NCI-H82 treated with DMSO at 0.1 percent for 48 hours (cell line): ENCODE data around the gene ARL4C.

Experiments
- DNase-seq: peaks from one replicate; lab custom pipeline; 2025; ENCODE audit not compliant: unreplicated experiment; lab: John Stamatoyannopoulos, UW

Gene ARL4C

DNA sequence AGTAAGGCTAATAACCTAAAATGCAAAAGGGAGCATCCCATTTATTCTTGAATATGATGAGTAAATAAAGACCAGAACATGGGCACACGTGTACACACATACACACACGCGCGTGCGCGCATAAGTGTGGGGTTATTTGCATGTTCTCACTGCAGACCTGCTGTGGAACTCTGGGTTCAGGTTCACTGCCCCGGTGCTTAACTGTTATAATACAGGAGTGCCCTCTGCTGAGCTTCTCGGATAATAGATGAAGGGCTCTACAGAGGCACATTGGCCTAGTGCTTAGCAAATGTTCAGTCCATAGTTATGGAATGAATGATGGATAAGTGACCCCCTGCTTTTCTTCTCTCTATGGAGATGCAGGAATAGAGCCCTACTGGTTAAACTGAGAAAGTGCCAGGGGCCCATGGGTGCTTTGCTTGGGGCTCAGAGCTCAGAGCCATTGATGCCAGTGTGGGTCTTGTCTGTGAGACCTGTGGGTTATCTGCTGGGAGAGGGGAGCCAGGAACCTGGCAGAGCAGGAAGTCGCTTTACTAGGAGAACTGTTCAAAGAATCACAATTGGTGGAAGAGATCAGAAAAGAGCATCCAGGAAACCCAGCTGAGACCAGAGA lies 3.6 kb upstream of the ARL4C start:
- DNase-seq: peak; percentile 40

DNA sequence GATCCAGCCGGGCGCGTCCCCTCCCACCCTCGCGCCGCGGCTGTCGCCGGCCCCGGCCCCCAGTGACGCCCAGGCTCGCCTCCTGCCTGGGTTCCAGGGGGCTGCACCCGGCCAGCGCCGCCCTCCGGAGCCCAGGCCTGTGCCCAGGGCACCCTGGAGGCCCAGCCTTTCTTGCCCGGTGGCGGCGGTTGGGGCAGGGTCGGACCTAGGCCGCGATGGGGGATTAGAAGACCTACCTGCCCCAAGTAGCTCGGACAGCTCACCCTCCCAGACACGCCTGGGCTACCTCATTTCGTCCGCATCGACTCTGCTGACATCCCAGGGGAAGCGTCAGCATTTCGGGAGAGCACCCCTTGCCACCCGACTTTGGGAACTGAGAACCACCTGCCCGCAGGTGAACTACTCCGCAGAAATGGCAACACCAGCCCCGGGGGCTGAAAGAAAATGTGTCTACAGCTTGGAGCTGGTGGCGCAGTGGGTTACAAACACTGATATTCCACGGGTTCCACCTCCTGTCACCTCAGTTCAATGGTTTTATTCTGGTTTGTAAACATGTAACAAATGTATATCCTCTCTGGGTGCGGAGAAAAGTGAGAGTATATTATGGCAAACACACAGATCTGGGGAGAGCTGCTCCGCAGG lies 834 bp upstream of the ARL4C start:
- DNase-seq: no peak

DNA sequence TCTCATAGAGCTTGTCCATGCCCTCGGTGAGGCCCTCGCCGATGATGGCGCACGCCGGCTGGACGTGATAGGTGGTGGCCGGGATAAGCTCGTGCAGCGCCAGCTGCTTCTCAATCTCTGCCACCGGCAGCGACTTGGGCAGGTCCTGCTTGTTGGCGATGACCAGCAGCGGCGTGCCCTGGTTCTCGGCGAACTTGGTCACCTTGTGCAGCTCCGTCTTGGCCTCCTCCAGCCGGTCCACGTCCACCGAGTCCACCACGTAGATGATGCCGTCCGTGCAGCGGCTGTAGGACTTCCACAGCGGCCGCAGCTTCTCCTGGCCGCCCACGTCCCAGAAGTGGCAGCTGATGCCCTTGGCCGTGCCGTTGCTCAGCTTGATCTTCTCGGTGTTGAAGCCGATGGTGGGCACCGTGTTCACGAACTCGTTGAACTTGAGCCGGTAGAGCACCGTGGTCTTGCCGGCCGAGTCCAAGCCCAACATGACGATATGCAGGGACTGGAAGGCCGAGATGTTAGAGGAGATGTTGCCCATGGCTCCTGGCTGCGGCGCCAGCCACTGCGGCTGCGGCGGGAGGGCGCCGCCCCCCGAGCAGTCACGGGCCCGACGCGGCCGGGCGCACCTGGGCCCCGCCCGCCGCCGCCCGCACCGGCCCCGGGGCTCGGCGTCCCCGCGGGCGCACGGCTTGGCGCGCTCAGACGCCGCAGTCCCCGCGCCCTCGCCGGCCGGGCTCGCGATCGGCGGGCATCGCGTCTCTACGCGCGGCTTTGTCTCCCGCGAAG lies 636 bp downstream of the ARL4C start:
- peak; percentile 10 for DNase-seq

DNA sequence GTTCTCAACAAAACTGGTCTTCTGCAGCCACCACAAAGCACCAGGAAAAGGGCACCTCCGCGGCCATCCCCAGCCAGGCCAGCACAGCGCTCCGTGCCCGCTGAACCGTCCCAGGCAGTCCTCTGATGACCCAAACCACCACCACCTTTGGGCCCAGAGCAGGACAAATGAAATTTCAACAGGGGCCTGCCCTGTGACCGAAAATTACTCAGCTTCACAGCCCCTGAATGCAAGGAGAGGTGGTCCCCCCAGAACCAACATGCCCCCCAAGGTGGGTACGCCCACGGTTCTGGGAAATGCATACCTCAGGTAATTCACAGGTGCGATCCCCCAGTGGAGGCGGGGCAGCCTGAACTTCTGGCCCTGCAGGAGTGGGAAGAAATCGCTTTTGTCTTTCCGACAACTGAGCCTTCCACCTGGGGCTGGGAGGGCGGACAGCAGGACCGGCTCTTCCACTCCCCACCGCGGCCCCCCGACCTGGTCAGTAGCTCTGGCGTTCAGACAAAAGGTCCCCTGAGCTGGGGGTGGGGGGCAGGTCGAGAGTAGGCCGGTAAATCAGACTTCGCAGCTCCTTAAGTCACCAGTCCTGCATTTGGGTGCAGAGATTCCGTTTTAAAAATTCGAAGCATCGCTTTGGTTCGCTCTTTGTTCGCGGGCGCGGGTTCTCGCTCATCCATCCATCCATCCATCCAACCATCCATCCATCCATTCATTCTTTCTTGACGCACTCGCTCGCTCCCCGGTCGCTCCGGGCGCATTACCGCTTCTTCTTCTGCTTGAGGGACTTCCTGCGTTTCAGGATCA lies 1.4 kb downstream of the ARL4C start:
- DNase-seq: no peak

DNA sequence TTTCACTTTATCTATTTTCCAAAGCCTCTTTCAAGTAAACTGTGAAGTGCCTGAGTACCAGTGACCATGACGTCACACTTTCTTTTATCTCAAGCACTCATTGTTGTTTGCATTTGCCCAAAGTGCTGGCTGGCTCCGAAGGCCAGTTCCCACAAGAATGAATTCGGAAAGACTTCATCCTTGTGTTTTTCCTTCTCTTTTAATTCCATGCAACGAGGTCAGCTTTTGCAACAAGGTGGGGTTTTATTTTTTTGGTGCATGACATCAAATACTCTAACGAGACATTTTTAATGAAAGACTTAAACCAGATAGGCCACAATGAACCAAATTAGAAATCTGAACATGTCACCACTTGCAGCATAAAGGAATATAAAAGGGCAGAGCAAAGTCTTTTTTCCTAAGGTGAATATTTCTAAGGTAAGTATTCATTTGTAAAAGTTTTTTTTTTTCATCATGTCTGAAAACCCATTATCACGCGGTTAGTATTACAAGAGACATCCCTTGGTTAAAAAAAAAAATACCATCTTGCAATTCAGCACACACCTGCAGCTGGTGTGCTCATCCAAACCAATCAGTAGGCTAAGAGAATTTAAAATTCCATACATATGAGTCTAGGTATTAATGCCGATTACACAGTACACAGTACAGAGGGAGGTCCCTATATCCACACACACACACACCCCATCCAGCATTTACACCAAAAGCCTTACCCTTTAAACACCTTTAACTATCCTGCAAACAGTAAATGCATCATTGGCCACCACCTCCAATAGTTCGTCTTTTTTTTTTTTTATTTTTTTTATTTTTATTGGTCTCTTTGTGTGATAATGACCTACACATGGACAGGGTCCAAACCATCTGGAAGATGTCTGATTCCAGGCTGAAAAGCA lies 2.3 kb downstream of the ARL4C start:
- DNase-seq: no peak

DNA sequence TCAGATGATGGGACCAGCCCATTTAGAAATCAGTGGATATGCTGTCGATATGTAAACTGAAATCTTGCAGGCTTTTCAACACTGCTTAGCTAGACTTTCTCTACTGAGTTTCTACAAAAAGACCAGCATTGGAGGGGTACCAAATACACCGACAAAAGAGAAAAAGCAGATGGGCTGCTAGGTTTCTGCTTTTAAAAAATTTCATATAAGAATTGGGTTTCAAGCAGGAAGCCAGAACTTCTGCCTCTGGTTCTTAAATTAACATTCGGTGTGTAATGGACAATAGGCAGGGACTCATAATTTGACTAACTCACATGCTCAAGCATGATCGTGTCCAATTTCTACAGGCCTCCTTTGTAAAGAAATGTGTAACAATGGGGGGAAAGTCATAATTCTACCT lies 3.1 kb downstream of the ARL4C start:
- DNase-seq: no peak

DNA sequence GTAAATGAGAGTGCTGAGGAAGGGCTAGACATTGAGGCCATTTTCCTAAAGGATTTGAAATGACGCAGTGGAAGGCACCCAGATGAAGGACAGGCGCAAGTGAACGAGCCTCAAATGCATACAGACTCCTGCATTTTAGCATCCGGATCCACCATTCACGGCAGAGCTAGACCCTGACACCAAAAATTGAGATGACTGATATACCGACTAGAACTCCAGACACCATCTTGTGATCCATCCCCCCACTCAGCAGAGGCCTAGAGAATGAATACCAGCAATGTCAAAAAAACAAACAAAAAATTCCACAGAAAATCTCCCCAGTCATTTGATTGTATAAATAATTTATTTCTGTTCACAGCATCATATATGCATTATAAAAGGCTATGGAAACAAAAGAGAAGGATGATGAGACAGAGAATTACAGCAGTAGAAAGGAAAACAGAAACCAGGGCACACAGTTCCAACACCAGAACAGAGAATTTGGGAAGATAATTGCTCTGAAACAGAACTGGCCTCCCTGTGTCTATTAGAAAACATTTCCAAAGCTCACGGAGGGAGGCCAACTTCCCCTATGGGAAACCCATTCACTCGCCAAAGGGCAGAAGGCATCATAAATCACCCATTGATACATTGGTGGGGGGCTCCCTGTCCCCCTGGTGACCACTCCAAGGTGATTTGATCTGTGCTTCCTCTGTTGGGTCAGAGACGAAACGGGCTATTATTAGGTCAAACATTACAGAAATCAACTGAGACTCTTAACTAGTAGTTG lies 4.0 kb downstream of the ARL4C start:
- DNase-seq: no peak

DNA sequence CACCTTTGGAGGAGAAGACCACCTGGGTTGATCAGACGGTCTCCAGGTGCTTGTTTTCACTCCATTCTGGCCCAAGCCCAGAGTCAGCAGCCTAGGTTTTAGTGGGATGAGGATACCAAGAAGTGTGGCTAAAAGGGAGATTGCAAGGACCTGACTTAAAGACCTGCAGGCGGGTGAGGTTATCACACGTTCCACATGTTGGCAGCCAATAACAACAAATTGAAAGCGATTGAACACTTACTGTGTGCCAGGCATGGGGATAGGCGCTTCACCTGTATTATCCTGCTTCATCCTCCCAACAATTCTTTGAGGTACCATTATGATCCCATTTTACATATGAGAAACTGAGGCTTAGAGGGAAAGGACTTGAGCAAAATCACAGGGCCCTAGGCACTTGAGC lies 5.0 kb downstream of the ARL4C start:
- no peak for DNase-seq

DNA sequence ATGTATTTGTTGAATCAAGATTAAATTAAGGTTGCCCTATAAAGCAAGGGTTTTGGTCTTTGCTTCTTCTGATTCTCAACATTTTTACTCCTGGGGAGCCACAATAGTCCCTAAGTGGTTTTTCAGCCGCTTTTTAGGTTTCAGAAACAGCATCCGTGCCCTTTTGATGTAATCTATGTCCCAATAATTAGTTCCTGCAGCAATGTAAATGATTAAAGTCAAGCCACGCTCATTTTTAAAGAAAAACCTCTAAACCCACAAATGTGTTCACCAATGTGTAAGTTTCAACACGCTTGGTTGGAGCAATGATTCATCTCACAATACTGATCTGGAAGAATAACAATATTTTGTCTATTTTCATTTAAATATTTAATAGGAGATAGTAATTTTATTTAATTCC lies 5.6 kb downstream of the ARL4C start:
- no peak for DNase-seq

DNA sequence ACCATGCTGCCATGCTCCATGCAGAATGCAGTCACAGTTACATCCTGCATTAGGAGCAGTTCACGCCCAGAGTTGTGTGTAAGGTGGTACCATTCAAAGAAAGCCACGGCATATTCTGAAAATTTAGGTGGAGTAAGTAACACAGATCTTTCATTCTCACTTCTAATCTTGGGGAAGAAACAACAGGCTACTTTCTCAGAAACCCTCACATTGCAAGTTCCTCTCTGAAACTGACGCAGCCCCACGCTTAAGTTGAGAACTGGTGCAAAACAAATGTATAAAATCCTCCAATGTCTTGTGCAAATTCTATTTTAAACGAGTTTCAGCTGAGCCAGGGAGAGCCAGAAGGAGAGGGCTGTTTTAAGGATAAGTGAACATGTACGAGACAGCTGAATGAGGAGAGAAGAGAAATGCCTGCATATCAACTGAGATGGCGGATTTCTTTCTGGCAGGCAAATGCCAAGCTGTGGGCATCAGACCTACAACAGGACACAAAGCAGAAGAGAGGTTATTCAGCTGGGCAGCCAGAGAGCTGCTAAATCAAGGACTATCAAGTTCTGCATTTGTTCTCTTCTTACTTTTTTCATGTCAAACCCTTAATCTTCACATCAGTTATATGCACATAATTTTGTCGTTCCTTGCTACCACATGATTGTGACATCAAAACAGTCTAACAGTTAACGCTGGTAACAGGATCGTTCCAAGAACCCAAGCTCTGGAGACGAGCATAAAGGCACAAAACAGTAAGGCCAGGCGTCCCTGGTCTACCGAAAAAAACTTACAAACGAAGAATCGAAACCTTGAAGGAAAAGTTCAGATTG lies 6.4 kb downstream of the ARL4C start:
- DNase-seq: no peak

DNA sequence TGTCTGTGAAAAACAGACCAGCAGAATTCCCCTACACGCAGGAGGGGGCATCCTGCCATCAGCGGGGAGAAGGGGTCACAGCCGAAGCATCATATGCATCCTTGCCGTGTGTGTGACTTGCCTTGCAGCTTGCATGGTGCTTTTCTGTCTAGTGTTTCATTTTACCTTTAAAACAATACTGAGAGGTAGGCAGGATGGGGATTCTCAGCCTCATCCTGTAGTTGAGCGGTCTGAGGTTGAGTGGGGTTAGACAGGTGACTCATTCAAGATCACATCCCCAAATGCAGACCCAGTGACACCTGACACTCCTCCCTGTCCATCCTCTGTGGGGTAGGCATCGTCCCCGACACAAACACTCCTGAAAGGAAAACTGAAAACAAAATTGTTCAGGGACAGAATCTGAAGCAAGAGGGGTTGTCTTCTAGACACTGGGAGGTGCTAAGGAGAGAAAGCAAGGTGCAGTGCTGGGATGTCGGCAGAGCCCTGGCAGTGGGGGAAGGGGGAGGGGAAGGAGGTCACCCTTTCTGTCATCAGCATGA lies 7.9 kb downstream of the ARL4C start:
- DNase-seq: no peak

DNA sequence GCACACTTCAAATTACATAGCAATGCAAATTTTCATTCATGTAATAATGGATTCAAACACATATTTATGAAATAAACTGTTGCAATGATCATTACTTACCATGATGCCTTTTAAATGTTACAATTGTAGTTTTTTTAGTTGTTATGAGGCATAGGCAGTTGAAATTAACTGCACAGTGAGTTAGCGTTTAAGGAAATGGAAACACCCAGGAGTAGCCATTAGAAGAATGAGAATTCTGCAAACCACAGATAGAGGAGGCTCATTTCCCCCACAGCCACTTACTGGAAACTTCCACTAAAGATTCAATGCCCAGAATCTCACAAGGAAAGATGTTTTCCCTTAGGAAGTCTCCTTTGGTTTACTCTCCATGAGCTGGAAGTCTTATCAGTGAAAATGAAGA lies 8.4 kb downstream of the ARL4C start:
- no peak for DNase-seq

DNA sequence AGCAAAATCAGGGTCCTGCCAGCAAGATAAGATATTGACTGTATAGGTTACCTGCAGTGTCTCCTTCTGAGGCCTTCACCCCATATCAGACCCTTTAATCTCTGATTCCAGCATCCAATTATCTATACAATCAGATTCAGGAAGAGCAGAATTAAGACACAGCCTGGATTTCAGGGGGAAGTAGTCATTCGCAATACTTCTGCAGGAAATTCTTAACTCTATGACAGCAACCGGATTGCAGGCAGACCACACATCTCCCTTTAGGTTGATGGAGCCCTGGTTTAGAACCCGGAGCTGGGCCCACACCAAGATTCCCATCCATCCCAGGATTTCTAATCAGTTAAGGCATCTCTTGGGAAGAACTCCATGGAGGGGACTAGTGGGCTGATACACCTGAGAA lies 9.5 kb downstream of the ARL4C start:
- DNase-seq: no peak

DNA sequence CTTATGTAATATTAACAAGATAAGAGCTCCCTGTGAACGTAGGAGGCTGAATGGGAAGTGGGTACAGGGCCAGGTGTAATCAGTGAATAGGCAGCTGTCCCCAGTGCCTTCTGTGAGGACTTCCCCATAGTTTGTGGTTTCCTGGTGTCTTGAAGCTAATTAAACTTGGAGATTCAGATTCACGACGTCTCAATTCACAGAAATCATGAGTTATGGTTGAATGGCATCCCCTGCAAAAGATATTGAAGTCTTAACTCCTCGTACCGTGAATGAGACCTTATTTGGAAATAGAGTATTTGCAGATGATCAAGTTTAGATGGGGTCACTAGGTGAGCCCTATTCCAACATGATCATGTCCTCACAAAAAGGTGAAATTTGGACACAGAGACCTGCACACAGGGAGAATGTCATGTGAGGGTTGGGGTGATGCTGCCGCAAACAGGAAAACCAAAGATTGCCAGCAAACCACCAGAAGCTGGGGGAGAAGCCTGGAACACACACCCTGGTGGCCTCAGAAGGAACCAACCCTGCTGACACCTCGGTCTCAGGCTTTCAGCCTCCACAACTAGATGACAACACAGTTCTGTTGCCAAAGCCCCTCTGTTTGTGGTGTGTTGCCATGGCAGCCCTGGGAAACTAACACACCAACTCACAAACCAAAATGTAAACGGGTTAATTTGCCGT lies 13.2 kb downstream of the ARL4C start:
- DNase-seq: no peak

DNA sequence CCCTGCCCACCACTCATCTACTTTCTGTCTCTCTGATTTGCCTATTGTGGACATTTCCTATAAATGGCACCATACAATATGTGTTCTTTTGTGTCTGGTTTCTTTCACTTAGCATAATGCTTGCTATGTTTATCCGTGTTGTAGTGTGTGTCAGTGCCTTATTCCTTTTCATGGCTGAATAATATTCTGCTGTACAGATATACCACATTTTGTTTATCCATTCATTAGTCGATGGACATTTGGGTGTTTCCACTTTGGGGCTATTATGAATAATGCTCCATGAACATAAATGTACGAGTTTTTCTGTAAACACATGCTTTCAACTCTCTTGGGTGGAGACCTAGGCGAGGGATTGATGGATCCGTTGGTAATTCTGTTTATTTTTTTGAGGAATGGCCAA lies 15.6 kb downstream of the ARL4C start:
- DNase-seq: no peak

DNA sequence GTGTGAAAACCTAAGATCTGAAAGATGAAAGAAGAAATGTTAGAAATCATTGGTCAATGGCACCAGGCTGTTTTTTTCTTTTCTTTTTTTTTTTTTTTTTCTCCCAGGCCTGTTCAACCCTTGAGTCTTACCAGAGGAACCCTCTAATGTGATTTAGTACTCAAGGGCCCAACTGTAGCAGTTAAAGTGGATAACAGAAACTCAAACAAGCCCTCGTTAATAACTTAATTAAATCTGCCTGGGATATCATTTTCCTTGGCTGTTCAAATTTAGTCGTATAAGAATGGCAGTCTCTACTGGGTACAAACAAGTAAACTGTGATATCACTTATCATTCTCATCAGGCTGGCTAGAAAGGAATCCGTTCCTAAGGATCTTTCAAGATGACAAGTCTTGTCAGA lies 16.5 kb downstream of the ARL4C start:
- peak; percentile 92 for DNase-seq

DNA sequence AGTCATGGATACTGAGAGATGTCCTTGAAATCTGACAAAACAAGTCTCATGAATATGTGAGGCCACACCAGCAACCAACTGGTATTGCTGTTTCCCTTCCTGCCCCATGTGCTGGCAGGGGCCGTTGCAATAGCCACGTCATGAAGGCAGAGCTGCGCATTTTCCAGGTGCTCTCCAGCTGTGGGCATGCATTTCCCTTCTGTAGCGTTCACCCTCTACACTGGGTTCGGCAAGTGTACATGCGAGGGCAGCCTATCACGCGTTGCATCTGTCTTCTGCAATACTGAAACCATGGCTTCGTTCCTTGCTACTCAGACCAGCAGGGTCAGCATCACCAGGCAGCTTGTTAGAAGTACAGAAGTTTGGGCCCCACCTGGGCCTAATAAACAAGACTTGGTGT lies 17.4 kb downstream of the ARL4C start:
- DNase-seq: no peak
